ENCODE data around the gene DAGLB. TPM values are rescaled to one million over a fixed set of nuclear protein-coding genes. Genes with fewer than 3 reads are reported as not detected.

The DAGLB gene
- total and polyA plus RNA-seq, 11 donors = 4.1 to 17.2 (median 7.4) TPM

DNA sequence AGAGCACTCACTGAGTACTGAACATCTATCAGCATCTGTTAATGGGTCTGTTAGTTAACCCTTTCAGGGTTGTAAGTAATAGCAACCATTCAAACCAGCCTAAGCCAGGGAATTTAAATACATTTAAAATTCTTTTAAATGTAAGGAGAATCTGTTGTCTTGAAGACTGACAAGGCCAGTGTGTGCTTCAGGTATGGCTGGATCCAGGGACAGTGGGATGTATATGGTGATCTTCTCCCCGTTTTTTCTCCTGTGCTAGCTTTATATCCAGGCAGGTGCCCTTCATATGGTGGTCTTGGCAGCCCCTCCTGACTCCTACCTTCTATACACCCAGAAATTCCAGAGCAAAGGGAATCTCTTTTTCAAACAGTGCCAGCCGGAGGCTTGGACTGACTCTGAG, 46.6 kb upstream of the DAGLB start:
- no peak overlapping the region for H3K27ac ChIP-seq
- H3K36me3 ChIP-seq = no peaks in the 10 kb centered on the region
- 74 to 86% (median 83%) methylated on average over 2 of the region's 2 CpGs for WGBS, 4 donors
- TF ChIP-seq POLR2A (IDR thresholded peaks at IDR 0.05) = no peak
- TF ChIP-seq, protein P1, sequence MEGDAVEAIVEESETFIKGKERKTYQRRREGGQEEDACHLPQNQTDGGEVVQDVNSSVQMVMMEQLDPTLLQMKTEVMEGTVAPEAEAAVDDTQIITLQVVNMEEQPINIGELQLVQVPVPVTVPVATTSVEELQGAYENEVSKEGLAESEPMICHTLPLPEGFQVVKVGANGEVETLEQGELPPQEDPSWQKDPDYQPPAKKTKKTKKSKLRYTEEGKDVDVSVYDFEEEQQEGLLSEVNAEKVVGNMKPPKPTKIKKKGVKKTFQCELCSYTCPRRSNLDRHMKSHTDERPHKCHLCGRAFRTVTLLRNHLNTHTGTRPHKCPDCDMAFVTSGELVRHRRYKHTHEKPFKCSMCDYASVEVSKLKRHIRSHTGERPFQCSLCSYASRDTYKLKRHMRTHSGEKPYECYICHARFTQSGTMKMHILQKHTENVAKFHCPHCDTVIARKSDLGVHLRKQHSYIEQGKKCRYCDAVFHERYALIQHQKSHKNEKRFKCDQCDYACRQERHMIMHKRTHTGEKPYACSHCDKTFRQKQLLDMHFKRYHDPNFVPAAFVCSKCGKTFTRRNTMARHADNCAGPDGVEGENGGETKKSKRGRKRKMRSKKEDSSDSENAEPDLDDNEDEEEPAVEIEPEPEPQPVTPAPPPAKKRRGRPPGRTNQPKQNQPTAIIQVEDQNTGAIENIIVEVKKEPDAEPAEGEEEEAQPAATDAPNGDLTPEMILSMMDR (IDR thresholded peaks at IDR 0.05) = no peak
- H3K4me1 ChIP-seq = no peaks in the 10 kb centered on the region
- intact Hi-C loops (cut with DNase I) = no loop called here
- H3K9me3 ChIP-seq = peaks cover 0 to 7% (median 0%) of the 10 kb centered on the region in 12 donors
- ATAC-seq (no peak), DNase-seq (no peak)
- no peak overlapping the region for H3K4me3 ChIP-seq
- H3K27me3 ChIP-seq = no peaks in the 10 kb centered on the region

DNA sequence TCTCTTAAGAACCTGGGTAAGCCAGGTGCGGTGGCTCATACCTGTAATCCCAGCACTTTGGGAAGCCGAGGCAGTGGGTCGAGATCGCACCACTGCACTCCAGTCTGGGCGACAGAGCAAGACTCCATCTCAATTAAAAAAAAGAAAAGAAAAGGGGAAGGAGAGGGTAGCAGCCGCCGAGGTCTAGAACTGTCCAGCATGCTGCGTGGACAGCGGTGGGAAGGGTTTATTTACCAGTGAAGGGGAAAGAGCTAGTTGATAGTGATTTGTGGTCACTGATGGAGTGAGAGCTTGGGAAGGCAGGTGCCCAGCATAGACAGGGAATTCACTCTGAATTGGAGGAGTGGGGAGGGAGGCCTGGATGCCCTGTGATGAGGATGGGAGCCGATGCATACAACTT, 43.4 kb upstream of the DAGLB start:
- H3K9me3 ChIP-seq = peaks cover 0 to 8% (median 0%) of the 10 kb centered on the region in 12 donors
- no peak overlapping the region for H3K27ac ChIP-seq
- DNase-seq (no peak), ATAC-seq (no peak)
- intact Hi-C loops (cut with DNase I) = no loop called here
- TF ChIP-seq, protein P1 (IDR thresholded peaks at IDR 0.05) = no peak
- no peak for TF ChIP-seq POLR2A (IDR thresholded peaks at IDR 0.05)
- no peaks in the 10 kb centered on the region for H3K27me3 ChIP-seq
- WGBS, 4 donors = 87 to 90% (median 88%) methylated on average over 10 of the region's 10 CpGs
- no peak overlapping the region for H3K4me3 ChIP-seq
- no peaks in the 10 kb centered on the region for H3K36me3 ChIP-seq
- H3K4me1 ChIP-seq = no peaks in the 10 kb centered on the region

DNA sequence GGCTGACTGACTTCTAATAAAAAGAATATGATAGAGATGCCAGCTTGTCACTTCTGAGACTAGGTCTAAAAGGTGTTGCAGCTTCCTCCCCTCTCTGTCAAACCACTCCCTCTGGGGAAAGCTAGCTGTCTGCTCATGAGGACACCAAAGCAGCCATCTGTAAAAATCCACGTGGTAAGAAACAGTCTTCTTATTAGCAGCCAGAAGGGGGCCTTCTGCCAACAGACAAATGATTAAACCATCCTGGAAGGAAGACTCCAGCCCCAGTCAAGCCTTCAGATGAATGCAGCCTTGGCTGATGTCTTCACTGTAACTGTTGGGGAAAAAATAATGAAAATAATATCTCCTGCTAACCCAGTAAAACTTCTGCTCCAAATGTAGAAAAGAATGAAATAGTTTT, 41.9 kb upstream of the DAGLB start:
- no peak for ATAC-seq
- Histone ChIP-seq H3K4me1 (peaks cover 0 to 3% (median 2%) of the 10 kb centered on the region in 12 donors), H3K27ac (no peak overlapping the region), H3K9me3 (peaks cover 0 to 8% (median 0%) of the 10 kb centered on the region in 12 donors), H3K27me3 (no peaks in the 10 kb centered on the region), H3K36me3 (no peaks in the 10 kb centered on the region), H3K4me3 (no peak overlapping the region)
- intact Hi-C loops (cut with DNase I) = no loop called here
- no peak for DNase-seq
- WGBS, 4 donors = 7 to 24% (median 14%) methylated on average over 1 of the region's 1 CpG
- TF ChIP-seq, protein P1 (IDR thresholded peaks at IDR 0.05) = no peak
- no peak for TF ChIP-seq POLR2A (IDR thresholded peaks at IDR 0.05)

DNA sequence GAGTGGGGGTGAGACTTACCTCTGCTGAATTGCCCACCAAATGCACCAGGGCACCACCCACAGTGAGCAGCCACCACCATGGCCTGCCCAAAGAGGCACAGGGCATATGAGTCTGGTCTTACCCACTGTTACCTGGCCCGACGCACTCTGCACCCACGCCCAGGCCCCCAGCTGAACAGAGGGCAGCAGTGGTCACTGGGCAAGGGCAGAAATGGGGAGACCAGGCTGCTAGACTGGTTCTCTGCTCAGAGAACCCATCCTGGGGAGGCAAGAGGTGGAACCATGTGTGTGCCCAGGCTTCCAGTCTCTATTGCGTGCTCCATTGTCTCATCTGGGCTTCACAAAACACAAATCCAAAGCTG, 39.4 kb upstream of the DAGLB start:
- H3K27ac ChIP-seq = no peak overlapping the region
- H3K36me3 ChIP-seq = peaks cover 0 to 4% (median 0%) of the 10 kb centered on the region in 9 donors
- ATAC-seq (no peak), DNase-seq (no peak)
- H3K4me3 ChIP-seq = no peak overlapping the region
- intact Hi-C loops (cut with DNase I) = no loop called here
- WGBS, 4 donors = 88 to 100% (median 95%) methylated on average over 1 to 4 of the region's 4 CpGs
- H3K4me1 ChIP-seq = peaks cover 3 to 18% (median 14%) of the 10 kb centered on the region in 12 donors
- peaks cover 0 to 8% (median 0%) of the 10 kb centered on the region in 12 donors for H3K9me3 ChIP-seq
- H3K27me3 ChIP-seq = no peaks in the 10 kb centered on the region
- no peak for TF ChIP-seq POLR2A (IDR thresholded peaks at IDR 0.05)
- TF ChIP-seq, protein P1 (IDR thresholded peaks at IDR 0.05) = no peak
